AG20443 (cell line): ENCODE results near the gene EPHA6.
"Not testable (repeated sequence)": the region's sequence is repeated elsewhere in the genome, so short reads cannot be mapped to it uniquely, and the experiment has no call there.

Experiments
- DNase-seq: peaks from one replicate; pipeline ENCODE4 v3.0.0; 2012; ENCODE audit warnings: low spot score, mixed read lengths

Gene EPHA6

DNA sequence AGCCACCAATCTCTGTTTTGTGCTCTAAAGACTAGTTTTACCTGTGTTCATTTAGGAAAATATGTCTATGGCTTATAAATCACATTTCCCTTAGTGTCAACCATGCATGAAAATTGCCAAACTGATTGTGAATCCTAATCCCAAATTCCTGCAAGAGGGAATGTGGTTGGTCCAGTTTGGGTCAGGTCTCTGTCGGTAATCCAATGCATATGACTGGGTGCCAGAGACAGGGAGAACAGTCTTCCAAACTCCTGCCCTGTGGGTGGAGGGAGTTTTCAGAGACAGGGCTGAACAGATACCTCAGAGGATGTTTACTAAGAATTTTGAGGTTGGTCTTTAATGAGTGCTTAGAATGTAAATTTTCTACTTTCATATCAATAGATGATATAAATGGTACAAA, 649.6 kb downstream of the EPHA6 start:
- no peak for DNase-seq

DNA sequence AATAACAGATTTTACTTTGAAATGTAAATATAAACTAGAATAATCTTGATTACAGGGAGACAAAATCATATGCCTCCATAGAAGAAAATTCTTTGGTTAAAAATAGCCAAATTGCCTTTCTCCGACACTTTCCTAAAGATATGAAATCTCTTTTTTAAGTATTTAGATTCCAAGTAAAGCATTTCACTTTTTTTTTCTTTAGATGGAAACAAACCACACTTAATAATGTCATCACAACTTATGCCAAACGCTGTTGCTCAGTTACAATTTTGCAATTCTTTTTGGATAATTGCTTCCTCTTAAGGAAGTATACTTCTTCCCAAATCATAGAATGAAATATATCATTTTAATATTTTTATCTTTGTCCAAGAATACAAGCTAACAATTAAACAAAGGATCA, 656.1 kb downstream of the EPHA6 start:
- no peak for DNase-seq

DNA sequence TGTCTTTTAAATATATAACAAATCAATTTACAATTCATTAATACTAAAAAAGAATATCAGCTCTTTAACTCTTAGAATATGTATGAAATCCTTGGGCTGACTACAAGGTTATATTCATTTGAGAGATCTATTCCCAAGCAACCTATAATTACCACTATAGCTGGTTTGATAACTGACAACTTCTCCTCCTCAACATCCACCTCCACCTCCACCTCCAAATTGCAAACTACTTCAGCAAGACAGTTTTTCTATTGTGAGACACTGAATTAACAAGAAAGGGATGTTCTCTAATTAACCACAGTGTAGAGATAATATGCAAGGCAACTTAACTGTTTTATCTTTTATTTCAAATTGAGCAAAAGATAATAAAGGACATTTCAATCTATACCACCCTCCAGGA, 665.3 kb downstream of the EPHA6 start:
- DNase-seq: no peak

DNA sequence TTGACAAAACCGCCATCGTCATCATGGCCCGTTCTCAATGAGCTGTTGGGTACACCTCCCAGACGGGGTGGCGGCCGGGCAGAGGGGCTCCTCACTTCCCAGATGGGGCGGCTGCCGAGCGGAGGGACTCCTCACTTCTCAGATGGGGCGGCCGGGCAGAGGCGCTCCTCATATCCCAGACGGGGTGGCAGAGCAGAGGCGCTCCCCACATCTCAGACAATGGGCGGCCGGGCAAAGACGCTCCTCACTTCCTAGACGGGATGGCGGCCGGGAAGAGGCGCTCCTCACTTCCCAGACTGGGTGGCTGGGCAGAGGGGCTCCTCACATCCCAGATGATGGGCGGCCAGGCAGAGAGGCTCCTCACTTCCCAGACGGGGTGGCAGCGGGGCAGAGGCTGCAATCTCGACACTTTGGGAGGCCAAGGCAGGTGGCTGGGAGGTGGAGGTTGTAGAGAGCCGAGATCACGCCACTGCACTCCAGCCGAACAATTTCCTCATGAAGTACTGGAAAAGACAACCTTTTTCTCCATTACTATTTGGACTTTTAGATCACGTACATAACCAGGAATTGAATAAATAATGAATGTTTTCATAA, 666.4 kb downstream of the EPHA6 start:
- DNase-seq: not testable (repeated sequence)

DNA sequence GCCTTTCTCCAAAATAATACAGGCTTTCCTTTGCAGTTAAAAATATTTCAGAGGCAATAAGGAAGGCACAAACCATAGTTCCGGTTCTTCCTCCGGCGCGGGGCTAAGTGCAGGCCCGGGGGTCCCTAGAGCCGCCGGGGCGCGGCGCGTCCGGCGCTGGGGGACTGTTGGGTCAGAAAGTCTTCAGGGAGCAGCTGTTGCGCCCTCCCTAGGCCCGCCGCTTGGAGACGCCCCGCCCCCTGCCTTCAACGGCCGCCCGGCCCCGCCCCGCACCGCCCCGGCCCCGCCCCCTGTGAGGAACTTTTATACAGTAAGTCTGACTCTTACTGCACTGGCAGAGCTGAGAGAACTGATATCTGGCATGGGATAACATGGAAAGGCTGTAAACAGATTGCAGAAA, 667.0 kb downstream of the EPHA6 start:
- no peak for DNase-seq

DNA sequence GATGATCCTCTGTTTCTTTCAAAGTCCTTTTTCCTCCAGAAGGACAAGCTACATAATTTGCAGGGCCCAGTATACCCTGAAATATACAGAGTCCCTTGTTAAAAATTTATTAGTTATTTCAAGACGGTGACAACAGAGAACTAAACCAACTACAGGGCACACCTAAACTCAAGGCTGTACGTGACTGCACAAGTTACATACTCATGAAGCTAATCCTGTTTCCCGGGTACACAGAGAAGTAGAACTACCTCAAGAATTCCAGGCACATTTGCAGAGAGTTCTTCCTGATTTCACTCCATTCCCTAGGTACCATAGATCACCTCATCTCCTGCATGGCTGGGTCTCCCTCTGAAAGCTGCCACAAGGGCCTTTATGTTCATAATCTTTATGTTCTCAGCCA, 670.8 kb downstream of the EPHA6 start:
- no peak for DNase-seq

DNA sequence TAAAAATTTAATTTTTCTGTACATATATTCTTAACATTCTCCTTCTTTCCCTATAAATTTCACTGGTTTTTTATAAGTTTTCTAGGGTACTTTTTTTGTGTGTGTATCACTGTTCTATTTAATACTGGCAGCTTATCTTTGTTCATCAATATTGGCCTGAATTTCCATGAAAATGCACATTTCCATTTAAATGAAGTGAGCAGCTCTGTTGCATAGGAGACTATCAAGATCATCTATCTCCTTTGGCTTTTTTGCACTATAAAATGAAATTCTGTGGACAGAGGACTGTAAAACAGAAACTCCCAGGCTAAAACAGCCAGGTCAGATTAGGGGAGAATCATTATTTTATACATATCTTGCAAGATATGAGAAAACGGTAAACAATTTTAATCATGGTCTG, 673.2 kb downstream of the EPHA6 start:
- no peak for DNase-seq

DNA sequence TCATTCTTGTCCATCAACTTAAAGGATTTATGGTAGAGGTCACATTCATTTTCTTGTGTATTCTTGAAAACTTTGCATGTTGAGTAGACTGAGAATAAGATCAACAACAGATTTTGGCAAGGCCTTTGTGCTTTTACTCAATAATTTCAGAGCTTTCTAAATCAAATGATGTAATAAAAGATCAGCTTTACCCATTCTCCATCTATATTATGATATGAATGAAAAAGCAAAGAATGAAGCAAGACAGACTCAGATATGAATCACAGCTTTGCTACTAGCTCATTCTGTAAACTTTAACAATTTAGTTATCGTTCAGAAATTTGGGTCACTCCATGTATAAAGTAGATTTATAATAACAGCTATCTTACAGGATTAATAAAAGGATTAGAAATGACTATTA, 674.3 kb downstream of the EPHA6 start:
- no peak for DNase-seq

DNA sequence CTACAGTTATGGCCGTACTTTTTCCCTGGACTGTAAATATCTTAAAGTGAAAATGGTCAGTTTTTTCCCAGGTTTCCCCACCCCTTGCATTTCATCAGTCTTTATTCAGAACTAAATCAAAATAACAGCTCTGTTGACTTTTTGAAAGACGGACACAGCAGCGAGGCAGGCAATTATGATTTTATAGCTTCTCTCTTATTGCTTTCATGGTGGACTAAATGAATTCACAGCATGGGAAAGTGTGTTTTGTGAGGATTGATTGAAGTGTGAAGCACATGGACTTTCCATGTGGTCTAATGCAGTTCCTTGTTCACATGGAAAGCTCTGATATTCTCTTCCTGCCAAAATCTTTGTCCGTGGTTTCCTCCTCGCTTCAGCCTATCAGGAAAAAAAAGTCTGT, 681.5 kb downstream of the EPHA6 start:
- no peak for DNase-seq

DNA sequence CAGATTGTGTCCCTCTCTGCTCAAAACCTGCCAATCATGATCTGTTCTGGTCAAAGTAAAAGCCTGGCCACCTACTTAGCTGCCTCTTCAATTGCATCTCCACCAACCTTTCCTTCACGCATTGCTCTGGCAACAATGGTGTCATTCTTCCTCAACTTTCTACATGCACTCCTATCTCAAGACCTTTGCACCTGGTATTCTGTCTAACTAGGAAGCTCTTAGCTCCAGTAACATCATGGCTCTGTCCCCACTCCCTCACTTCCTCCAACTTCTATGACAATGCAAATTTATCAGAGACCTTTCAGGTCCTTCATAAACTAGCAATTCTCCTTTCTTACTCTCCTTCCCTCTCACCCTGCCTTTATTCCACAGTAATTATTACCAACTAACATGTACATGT, 682.7 kb downstream of the EPHA6 start:
- DNase-seq: no peak

DNA sequence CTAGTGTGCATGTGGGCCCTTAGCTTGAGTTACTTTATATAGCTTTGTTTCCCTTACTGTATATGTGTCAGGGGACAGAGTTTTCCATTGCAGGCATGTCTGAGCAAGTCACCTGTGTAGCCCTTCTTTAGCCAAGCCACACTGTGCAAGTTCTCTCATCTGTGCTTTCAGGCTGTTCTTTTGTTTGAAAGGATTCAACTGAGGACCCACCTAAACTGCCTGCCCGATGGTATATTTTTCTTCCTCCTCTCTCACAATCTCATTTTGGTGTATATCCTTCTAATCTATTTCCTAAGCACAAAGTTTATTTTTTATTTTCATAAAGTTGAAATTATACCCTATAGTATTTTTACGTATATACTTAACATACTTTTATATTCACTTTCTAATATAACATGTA, 690.1 kb downstream of the EPHA6 start:
- DNase-seq: no peak

DNA sequence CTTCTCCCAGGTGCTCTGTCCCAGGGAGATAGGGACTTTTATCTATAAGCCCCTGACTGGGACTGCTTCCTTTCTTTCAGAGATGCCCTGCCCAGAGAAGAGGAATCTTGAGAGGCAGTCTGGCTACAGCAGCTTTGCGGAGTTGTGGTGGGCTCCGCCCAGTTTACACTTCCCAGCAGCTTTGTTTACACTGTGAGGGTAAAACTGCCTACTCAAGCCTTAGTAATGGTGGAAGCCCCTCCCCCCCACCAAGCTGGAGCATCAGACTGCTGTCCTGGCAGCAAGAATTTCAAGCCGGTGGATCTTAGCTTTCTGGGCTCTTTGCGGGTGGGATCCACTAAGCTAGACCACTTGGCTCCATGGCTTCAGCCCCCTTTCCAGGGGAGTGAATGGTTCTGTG, 696.4 kb downstream of the EPHA6 start:
- no peak for DNase-seq

DNA sequence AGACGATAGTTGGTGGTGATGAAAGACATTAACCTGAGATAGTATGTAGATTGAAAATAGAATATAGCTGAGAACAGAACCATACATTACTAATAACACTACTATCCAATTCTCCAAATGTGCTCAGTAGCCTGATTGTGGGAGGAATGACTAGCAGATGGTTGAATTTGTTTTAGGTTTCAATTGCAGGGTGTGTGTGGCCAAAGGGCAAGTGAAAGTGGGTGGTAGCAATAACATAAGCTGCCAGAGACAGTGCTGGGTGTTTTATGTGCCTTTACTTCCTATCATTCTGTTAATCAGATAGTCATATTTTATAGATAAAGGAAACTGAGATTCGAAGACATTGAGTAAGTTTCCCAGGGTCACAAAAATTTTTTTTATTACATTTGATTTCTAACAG, 700.7 kb downstream of the EPHA6 start:
- no peak for DNase-seq

DNA sequence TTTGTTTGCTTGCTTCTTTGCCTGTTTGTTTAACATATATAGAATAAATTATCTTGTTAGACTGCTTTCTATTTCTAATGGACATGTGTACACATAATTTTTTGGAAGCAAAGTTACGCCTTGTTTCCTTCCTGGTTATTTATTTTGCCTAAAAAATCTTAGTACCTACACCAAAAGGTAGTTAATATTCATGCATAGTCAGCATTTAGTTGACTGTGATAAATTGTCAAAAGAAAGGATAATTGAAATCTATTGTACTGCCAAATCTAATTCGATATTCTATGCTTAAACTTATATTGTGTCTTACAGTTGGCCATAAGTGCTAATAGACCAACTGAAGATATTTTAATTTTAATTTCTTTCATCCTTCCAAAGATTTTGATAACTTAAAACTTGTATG, 716.3 kb downstream of the EPHA6 start:
- no peak for DNase-seq

DNA sequence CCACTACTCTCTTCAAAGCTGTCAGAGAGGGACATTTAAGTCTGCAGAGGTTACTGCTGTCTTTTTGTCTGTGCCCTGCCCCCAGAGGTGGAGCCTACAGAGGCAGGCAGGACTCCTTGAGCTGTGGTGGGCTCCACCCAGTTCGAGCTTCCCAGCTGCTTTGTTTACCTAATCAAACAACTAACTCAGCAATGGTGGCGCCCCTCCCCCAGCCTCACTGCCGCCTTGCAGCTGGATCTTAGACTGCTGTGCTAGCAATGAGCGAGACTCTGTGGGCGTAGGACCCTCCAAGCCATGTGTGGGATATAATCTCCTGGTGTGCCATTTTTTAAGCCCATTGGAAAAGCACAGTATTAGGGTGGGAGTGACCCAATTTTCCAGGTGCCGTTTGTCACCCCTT, 733.2 kb downstream of the EPHA6 start:
- DNase-seq: not testable (repeated sequence)

DNA sequence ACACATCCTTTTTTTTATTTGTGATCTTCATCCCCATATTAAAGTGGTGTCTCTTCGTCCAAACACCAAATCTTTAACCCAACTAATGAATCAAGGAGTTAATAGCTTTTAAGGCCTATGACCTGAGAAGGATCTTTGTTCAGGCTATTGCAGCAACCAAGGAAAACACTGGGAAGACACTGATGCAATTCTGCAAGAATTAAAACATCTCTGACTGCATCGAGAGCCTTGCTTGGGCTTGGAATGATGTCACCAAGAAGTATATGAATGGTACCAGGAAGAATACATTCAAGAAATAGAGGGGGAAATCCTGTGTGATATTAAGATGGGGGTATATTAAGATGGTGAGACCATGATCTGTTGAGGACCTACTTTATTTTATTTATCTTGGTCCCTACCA, 736.0 kb downstream of the EPHA6 start:
- DNase-seq: no peak

DNA sequence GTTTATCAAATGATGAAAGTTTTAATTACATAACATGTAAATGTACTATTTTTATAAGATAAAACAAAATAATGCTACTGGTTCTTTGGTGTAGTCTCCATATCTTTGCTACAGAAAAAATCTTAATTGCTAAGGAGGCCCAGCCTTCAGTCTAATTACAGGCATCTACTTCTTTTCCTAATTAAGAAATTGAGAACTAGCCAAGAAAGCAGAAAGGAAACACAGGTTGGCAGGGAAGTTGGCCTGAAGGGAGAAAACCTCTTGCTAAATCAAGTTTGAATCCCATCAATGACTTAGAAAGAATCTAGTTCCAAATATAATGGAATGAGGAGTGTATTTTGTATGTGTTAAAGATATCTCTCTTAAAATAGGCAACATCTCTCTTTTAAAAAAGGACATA, 737.8 kb downstream of the EPHA6 start:
- no peak for DNase-seq

DNA sequence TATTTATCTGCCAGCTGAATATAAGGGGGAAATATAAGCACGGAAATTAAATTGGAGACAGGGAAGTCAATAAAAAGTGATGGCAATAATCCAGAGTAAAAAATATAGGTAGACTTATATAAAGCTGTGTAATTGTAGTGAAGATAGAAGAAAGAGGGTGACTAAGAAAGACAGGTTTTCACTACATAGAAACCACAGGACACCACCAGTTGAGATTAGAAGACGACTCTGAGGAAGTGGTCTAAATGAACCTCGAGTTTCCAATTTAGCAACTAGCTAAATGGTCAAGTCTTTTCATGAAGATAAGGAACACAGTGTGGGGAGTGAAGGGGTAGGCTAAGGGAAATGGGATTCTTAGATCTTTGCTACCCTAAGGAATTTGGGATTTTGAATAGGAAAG, 761.3 kb downstream of the EPHA6 start:
- no peak for DNase-seq

DNA sequence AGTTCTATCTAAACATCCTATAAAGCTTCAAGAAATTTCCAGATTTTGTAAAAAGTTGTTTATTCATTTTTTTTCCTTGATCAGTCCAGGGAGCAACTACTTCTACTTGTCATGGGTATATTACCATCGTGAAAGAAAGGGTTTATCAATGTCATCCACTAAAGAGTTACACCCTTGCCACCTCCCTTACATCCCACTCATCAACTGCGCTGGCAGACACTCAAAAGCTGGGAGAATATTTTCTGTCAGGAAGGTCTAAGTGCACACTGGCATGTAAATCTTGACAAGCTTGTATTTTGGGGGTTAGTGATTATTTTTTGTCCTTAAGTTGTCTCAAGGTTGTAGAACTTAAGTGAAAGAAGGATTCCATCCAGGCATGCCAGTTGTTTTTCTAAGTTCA, 761.8 kb downstream of the EPHA6 start:
- DNase-seq: no peak

DNA sequence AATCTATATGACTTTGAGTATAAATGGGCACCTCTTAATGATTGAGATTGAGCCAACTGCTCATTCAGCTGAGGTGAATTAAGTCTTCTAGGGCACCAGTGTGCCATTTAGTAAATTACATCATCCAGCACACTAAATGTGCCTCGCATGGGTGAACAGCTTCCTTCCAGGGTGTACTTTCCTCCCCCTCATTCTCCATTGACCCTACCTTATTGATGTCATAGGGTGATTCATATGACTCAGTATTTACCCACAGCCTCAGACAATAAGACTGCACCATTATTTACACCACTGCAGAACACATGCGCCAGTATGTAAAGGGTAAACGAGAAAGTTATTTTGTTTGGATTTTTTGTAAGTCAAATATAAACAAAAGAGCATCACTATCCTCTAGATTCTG, 765.0 kb downstream of the EPHA6 start:
- no peak for DNase-seq

DNA sequence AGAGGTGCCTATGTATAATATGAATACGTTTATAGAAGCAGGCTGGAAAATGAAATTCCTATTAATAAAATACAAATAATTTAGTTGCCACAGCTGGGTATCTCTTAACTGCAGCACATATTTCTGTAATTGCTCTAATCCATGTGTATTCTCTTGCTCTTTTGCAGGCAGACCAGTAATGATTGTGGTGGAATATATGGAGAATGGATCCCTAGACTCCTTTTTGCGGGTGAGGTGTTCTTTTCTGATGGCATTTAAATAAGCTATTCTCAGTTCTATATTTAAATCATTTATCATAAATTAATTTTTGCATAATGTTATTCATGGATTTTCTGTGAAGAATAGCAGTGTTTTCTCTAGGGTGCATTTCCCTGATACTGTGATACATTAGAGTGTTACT, 796.2 kb downstream of the EPHA6 start:
- DNase-seq: no peak

DNA sequence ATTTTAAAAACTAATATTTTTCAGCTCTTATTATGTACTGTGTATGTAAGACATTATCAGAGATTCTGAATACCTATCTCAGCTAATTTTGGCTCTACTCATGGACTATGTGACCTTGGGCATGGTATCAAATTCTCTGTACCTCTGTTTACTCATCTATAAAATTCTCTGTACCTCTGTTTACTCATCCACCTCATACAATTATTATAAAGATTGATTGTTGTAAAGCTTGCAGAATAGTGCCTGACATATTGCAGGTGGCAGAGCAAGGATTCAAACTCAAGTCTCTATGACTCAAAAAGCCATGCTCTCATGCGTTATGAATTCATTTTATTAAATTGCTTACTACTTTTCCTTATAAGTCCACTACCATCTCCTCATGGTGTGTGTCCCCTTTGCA, 798.2 kb downstream of the EPHA6 start:
- DNase-seq: no peak

DNA sequence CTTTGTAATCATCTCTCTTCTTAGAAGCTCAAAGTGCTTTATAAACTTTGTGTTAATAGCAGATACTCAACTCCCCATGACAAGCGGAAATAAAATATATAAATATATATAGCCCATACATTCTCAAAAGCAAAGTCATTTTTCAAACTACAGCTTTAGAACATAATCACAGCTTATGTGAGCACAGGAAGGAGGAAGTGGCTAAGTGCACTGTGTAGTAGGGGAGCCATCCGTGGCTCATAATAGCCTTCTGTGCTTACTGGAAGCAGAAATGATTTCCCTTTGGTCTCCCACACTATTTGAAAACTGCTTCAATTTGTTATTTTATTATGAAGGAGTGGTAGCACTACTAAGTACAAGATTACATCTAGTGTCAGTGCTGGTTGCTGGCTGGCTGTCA, 798.7 kb downstream of the EPHA6 start:
- DNase-seq: no peak

DNA sequence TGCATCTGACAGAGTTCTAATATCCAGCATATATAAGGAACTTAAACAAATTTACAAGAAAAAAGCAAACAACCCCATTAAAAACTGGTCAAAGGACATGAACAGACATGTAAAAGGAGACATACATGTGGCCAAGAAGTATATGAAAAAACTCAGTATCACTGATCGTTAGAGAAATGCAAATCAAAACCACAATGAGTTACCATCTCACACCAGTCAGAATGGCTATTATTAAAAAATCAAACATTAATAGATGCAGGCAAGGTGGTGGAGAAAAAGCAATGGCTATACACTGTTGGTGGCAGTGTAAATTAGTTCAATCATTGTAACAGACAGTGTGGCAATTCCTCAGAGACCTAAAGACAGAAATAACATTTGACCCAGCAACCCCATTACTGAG, 806.1 kb downstream of the EPHA6 start:
- not testable (repeated sequence) for DNase-seq

DNA sequence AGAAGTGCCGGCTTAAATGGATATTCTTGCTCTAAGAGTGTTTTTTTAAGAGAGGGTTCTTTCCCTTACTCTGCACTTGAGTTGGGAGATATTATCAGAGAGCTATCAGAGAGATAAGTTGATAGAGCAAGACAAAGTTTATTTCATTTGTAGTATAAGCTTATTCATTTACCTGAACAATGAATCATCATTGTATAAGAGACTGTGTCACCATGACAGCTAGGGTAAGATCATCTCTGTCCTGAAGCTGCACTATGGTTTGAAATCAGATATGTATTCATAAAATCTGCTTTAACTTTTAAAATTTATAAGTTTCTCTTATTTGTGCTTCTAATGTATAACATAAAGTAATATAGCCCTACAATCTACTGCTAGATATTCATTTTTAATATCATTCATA, 822.1 kb downstream of the EPHA6 start:
- no peak for DNase-seq
